ENCODE results near the gene AFP.

- no peak for TF ChIP-seq CTCF (IDR thresholded peaks at IDR 0.05; ENCODE audit: borderline replicate concordance, extremely low read depth, low read length, poor library complexity, severe bottlenecking)
- TF ChIP-seq EZH2 (IDR thresholded peaks at IDR 0.05; ENCODE audit: borderline replicate concordance, low read depth, low read length, severe bottlenecking): no peak
Measured at GRCh38 chr4:73450398-73451004, 14.5 kb downstream of the AFP start.
